HT-29 (cell line): ENCODE data around the gene ZNF28. TPM values are rescaled to one million over a fixed set of nuclear protein-coding genes. Genes with fewer than 3 reads are reported as not detected.
"Not testable (repeated sequence)": the region's sequence is repeated elsewhere in the genome, so short reads cannot be mapped to it uniquely, and the experiment has no call there.

ENCODE experiments used
- DNase-seq: peaks from one replicate; pipeline ENCODE4 v3.0.0-alpha.2; 2015; ENCODE audit warnings: low spot score
- total RNA-seq: library from RNA; depleted of rRNA; stranded (reverse); fragments of >200 nt; shearing (Covaris generic); gene quantifications from 2 replicates; pipeline ENCODE4 v1.2.3, GENCODE V29; 2014; rRNA removed

The ZNF28 gene
- total RNA-seq, 1 experiment from 2014 or later, result 17.1 TPM

GRCh38 chr19:52778811-52779210 lies 42.6 kb downstream of the ZNF28 start:
- no peak for DNase-seq

GRCh38 chr19:52756447-52756846 lies 65.0 kb downstream of the ZNF28 start:
- not testable (repeated sequence) for DNase-seq

DNA sequence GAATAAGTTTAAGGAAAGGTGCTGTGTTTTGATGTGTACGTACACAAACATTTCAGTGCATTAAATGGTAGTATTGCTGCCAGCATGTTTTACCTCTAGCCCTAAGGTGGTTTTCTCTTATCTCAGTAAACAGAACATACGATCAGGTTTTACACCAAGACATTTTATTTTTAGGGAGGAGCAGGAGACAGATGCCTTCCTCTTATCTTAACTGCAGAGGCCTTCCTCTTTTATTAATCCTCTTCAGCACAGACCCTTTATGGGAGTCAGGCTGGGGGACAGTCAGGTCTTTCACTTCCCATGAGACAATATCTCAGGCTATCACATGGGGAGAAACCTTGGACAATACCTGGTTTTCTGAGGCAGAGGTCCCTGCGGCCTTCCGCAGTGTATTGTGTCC lies 71.7 kb downstream of the ZNF28 start:
- no peak for DNase-seq

DNA sequence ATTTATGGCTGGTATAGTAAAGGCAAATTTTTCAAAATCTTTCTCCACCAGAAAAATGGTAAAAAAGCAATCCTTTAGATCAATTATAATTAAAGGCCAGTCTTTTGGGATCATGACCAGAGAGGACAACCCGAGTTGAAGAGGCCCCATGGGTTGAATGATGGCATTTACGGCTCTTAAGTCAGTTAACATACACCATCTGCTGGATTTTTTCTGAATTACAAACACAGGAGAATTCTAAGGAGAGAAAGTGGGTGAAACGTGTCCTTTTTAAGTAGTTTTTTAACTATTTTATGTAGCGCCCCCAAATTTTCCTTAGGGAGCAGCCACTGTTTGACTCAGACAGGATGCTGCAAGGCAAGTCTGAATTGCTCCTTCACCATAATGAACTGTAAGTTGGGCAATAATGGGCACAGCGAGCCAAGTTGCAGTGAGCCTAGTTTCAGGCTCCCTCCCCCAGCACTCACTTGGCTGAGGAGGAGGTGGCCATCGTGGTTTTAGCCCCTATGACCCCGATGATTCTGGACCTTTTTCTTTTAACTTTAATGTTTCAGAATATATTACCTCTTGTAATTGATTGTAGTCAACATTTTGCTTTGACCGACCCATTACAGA lies 73.0 kb downstream of the ZNF28 start:
- DNase-seq, result peak; percentile 48

Other genes with a start within 250 kb of the ZNF28 start
- 5.7 and 6.4 TPM in 2 replicates for gene ZNF83, start 183.3 kb downstream of the ZNF28 start, total RNA-seq
- 1.3 and 3.3 TPM in 2 replicates for gene ZNF611, start 86.6 kb downstream of the ZNF28 start, total RNA-seq
- gene ZNF600, start 34.8 kb downstream of the ZNF28 start, total RNA-seq, result 4.0 and 6.6 TPM in 2 replicates
- 30.4 and 31.0 TPM in 2 replicates for gene ZNF468, start 36.0 kb upstream of the ZNF28 start, total RNA-seq
- 6.0 and 8.5 TPM in 2 replicates for gene ZNF320, start 76.0 kb upstream of the ZNF28 start, total RNA-seq
- gene ZNF888, start 101.8 kb upstream of the ZNF28 start, total RNA-seq, result 8.2 and 10.0 TPM in 2 replicates
- 8.9 and 12.3 TPM in 2 replicates for gene ZNF816, start 141.2 kb upstream of the ZNF28 start, total RNA-seq
- gene ERVV-1, start 192.3 kb upstream of the ZNF28 start, total RNA-seq, result not detected in 2 replicates
- gene ERVV-2, start 223.1 kb upstream of the ZNF28 start, total RNA-seq, result not detected in 2 replicates